AG10803 (cell line): ENCODE data around the gene PLEKHH2.

Experiments
- DNase-seq: peaks from one replicate; pipeline ENCODE4 v3.0.0; 2010; ENCODE audit warnings: low read depth
- H3K4me3 ChIP-seq: 2 replicates; pipeline ENCODE4 v1.5.1; 2011; ENCODE audit warnings: mild to moderate bottlenecking, low read length, control low read depth
- TF ChIP-seq, protein P1 (sequence below): conservative IDR thresholded peaks from 2 replicates; pipeline ENCODE4 v1.5.1; 2011; ENCODE audit warnings: mild to moderate bottlenecking, low read length, control low read depth, inconsistent platforms

Gene PLEKHH2

DNA sequence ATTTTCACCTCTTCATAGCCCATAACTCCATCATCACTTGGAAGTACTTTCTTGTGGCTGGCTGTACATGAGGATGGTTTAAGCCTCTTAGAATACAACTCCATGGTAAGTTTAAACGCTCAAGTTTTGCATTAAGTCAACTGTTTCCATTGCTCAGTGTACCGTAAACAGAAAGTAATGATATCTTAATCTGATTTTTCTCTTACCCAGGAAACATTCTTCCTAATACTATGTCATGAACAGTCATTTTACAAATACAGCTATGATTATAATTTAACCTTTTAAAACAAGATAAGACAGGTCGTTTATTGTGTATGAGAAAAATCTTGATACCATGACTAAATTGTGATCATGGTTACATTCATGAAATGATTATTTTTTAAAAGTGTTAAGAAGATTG is 125.2 kb downstream of the PLEKHH2 start:
- H3K4me3 ChIP-seq, result no peak overlapping the region
- no peak for DNase-seq
- TF ChIP-seq, protein P1, sequence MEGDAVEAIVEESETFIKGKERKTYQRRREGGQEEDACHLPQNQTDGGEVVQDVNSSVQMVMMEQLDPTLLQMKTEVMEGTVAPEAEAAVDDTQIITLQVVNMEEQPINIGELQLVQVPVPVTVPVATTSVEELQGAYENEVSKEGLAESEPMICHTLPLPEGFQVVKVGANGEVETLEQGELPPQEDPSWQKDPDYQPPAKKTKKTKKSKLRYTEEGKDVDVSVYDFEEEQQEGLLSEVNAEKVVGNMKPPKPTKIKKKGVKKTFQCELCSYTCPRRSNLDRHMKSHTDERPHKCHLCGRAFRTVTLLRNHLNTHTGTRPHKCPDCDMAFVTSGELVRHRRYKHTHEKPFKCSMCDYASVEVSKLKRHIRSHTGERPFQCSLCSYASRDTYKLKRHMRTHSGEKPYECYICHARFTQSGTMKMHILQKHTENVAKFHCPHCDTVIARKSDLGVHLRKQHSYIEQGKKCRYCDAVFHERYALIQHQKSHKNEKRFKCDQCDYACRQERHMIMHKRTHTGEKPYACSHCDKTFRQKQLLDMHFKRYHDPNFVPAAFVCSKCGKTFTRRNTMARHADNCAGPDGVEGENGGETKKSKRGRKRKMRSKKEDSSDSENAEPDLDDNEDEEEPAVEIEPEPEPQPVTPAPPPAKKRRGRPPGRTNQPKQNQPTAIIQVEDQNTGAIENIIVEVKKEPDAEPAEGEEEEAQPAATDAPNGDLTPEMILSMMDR, result no peak

DNA sequence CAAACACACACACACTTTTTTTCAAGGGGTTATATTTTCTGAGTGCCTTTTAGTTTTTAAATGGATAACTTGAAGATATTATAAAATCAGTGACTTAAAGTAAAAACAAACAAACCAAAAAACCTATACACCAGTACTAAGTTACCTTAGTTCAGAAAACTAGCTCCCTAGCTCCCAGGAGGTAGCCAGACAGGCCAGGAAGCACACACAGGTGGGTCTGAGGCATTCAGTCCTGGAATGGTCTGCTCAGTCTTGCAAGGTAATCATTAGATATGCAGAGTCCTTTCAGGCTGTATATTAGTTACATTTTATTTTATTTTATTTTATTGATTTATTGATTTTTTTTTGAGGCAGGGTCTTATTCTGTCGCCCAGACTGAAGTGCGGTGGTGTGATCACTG is 126.0 kb downstream of the PLEKHH2 start:
- DNase-seq, result no peak
- TF ChIP-seq, protein P1, result no peak
- no peak overlapping the region for H3K4me3 ChIP-seq

GRCh38 chr2:43764086-43764705 is 127.1 kb downstream of the PLEKHH2 start:
- peak; percentile 71 for DNase-seq
- H3K4me3 ChIP-seq, result no peak overlapping the region
- TF ChIP-seq, protein P1, result no peak

DNA sequence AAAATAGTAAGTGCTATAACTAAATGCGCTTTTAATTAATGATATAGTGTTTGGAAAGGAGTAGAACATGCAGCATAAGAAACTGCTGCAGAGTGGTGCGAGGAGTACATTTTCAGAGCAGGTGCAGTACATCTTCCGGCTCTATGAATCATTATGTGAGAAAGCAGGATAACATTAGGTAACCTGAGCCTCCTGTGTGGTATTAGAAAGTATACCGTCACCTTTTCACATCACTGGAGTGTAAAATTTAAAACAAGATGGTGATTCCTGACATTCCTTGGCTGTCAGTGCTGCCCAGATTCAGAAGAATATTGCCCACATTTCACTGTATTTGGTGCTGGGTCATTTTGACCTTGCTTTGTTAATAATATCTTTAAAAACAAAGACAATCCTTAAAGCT is 128.9 kb downstream of the PLEKHH2 start:
- DNase-seq, result no peak
- H3K4me3 ChIP-seq, result no peak overlapping the region
- TF ChIP-seq, protein P1, result no peak

DNA sequence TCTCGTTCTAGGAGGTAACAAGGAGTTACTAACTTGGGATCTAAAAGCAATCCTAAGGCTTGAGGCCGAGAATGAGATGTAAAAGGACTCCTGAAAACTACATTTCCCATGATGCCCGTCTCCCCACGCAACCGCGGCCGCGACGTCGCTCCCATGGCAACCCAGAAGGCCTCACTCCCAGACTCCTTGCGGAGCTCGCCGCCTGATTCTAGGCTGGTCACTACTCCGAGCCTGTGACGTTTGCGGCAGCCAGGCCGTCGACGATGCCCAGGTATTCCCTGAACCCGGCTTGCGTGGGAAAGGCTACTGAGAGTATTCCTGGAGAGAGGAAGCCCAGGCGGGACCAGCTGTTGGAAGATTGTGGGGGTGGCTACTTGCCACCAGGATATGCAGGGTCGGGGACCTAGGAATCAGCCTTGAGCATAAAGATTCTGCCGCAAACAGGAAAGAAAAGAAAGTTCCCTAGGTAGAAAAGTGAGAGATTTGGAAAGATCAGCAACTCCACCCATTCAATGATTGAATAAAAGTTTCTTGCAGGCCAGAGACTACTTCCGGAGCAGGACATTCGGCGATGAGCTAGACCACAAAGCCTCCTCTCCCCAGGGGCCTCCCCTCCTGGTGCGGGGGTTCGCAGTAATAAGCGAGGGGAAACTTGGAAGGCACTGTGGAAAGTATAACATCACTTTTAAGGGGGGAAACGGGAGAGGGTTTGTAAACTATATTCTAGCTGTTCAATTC is 137.0 kb downstream of the PLEKHH2 start, which contains the start of gene DYNC2LI1:
TSS of gene DYNC2LI1 (plus strand) at position 164 of the 738 bp plus-strand sequence. CDS start at position 264, 100 bp downstream.
- TF ChIP-seq, protein P1, result no peak
- peak; percentile 89 for DNase-seq
- H3K4me3 ChIP-seq, result peak within 1 kb of the TSS; percentile 96

- DNase-seq, result no peak
- TF ChIP-seq, protein P1, result no peak
- H3K4me3 ChIP-seq, result peak overlapping the region; percentile 96
These were observed 137.6 kb downstream of the PLEKHH2 start for GRCh38 chr2:43774617-43775016.

DNA sequence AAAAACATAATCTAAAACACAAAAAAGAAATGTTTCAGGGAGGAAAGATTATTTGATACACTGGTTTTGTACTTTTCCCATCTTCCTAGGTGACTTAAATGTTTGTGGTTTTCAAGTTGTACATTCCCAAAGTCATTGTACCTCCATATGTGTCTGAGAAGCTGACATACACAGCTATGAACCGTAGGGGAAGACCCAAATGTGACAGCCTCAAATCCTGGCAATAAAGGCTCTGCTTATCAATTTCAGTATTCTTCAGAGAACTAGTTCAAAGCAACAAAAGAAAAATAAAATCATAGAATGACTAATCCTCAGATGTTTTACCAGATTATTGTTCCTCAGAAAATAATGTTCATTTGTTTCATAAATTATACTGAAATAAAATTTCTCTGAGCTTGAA is 139.3 kb downstream of the PLEKHH2 start:
- no peak overlapping the region for H3K4me3 ChIP-seq
- no peak for DNase-seq
- TF ChIP-seq, protein P1, result no peak
